Measurements from ENCODE around the gene INTU.
A peak's percentile ranks its signal among the peaks of the same experiment; 100 is the strongest.
"Not testable (repeated sequence)": the region's sequence is repeated elsewhere in the genome, so short reads cannot be mapped to it uniquely, and the experiment has no call there.

The INTU gene

GRCh38 chr4:127632420-127633403, at the start of gene INTU:
INTU (plus strand) TSS chr4:127632957; CDS start chr4:127633035, 78 bp downstream.
- peak; percentile 12 for DNase-seq

GRCh38 chr4:127586496-127586895, 46.3 kb upstream of the INTU start:
- not testable (repeated sequence) for DNase-seq

GRCh38 chr4:127586922-127587571, 45.7 kb upstream of the INTU start:
- no peak for DNase-seq

DNA sequence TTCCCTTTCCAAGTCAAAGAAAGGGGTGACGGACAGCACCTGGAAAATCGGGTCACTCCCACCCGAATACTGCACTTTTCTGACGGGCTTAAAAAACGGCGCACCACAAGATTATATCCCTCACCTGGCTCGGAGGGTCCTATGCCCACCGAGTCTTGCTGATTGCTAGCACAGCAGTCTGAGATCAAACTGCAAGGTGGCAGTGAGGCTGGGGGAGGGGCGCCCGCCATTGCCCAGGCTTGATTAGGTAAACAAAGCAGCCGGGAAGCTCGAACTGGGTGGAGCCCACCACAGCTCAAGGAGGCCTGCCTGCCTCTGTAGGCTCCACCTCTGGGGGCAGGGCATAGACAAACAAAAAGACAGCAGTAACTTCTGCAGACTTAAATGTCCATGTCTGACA, 43.6 kb upstream of the INTU start:
- DNase-seq = not testable (repeated sequence)

DNA sequence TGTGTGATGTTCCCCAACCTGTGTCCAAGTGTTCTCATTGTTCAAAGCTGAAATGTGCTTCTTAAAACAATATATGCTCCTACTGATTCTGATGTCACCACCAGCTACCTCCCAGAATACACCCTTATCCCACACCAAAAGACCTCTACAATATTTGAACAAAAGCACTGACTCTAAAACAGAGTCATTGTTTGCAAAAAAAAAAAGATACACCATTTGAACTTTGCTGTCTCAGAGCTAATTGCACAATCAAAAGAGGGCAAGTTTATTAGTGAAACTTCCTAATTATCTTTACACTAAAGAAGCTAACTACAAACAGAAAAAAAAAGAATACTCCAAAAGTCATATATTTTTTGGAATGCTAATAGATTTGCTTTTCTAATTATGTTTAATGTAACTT, 34.1 kb upstream of the INTU start:
- DNase-seq = no peak

GRCh38 chr4:127601029-127601428, 31.7 kb upstream of the INTU start:
- no peak for DNase-seq

DNA sequence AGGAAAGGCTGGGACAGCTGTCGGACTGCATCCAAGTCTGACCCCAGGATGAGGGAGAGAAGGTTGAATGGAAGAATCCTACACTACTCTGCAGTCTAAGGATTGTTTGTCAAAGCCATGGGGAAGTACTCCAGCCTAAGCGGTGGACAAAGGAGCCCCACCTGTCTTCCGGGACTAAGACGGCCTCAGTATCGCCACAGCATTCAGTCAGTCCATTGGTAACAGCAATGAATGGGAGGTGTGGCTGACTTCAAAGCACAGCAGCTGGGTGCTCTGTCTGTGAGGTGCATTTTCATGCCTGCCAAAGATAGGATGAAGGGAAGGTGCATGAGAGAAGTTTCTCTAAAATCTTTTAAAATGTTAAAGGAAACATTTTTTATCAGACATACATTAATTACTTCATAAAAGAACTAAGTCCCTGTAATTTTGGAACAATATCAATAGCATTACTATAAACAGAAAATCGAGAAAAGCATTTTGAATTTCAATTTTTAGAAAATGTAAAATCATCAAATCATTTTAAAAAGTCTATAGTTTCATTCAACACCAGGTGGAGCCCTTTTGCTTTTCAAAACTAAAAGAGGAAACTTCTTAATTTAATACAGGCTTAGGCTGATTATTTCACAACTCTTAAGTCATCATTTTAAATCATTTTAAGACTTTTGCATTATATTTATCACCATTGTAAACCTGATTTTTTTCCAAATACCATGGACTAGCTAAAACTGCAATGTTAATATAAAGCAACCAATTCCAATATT, 27.6 kb upstream of the INTU start:
- DNase-seq = no peak

- no peak for DNase-seq
These were observed 25.9 kb upstream of the INTU start for GRCh38 chr4:127606823-127607222.

DNA sequence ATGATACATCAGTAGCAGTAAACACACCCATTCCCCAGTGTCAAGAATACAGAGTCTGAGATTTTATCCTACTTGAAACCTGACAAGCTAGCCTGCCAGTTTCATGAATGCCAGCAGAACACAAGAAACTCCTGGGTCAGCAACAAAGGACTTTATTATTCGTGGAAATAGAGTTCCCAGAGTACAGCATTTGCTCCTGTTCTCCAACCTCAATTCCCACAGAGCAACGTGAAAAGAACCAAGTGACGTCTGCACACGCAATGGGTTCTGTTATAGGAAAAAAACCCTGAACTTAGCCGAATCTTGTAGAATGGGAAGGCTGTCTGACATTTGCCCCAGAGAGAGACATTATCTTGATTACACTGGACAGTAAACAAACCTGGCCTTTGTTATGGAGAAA, 23.3 kb upstream of the INTU start:
- no peak for DNase-seq

GRCh38 chr4:127610488-127610887, 22.3 kb upstream of the INTU start:
- no peak for DNase-seq

DNA sequence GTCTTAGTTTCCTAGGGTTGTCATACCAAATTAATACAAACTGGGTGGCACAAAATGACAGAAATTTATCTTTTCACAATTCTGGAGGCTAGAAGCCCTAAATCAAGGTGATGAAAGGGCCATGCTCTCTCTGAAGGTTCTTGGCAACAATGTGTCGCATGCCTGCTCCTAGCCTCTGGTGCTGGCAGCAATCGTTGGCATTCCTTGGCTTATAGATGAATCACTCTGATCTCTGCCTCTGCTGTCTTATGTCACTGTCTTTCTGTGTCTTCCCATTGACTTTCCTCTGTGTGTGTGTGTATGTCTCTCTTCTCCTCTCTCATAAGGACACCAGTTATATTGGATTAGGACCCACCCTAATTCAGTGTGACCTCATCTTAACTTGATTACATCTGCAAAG, 15.9 kb upstream of the INTU start:
- no peak for DNase-seq

GRCh38 chr4:127618427-127618826, 14.3 kb upstream of the INTU start:
- DNase-seq = no peak

DNA sequence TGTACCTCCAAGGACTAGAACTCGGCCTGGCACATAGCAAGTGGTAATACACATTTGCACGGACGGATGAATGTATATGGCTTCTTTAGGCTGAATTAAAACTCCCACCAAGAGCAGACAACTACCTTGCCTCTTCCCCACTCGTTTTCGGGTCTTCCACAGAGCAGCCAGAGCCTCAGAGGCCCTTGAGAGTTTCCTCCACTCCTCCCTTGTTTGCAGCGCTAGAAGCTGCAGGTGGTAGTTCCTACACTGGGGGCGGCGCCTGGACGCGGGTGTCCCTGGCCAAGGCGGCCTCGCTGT, 10.2 kb upstream of the INTU start:
- DNase-seq = no peak

DNA sequence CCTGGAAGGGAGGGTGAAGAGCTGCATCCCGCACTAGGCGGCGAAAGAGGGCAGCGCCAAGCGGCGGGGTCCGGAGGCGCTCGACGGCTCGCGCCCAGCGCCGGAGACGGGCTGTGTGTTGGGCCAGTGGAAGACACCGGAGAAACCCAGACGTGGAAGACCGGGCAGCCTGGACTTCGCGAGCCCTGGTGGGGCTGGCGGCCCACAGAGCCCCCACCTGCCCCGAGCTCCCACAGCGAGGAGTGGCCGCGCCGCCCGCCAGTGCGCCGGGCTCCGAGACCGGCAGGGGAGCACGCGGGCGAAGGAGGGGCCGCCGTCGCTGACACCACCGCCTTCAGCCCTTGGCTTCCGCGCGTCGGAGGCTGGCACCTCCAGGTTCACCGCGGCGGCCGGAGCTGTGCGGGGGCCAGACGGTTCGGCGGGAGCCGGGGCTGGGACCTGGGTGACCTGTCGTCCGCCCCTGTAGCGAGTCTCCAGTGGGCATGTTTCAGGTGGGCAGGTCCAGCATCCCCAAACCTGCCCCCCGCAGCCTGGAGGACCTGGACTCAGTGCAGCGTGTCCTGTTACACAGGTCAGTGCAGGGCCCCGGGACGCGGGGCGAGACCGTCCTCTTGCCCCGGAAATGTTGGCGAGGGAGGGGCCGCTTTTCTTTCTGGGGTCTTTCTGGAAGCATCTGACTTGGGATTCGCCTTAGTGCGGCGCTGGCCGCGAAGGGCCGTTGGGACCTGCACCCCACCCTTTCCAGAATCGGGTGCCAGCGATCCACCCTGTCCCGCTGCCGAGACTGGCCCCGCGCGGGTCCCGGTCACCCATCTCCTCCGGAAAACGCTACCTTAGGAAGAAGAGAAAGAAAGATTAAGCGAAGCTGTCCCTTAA, 9.6 kb upstream of the INTU start:
- DNase-seq = no peak

GRCh38 chr4:127623797-127624083, 9.0 kb upstream of the INTU start:
- no peak for DNase-seq

DNA sequence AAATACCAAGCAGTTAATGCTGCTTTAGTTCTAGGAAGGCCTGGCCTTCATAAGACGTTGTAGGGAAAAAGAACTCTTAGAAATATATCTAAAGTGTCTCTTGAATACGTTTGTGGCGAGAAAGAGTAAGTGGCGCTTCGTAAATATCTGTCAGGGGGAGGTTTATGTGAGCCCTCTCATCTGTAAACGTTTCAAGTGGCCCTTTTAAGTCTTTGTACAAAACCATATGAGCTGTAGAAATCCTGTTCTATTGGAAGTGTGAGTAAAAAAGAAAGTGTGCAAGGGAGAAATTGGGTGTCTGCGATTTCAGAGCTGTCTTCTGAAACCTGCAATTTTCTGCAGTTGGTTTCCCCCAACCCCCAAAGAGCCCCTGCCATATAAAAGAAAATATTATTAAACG, 8.6 kb upstream of the INTU start:
- no peak for DNase-seq

DNA sequence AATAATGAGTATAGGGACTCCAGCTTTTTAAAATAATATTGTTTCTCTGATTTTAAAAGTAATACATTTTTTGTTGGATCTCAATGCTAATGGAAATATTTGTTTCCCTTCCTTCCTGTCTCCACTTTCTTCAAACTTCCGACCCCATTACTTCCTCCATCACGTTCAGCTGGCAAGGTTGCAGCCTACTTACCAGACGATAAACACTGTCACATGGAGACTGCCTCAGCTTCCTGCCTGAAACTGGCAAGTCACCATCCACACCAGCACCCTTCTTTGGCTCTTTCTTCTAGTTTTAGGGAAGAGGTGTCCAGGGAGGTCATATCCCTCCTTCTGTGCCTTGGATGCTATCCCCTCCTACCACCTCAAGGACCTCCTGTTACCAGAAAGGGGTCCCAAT, 3.4 kb upstream of the INTU start:
- DNase-seq = no peak

GRCh38 chr4:127630152-127630551, 2.6 kb upstream of the INTU start:
- DNase-seq = no peak

DNA sequence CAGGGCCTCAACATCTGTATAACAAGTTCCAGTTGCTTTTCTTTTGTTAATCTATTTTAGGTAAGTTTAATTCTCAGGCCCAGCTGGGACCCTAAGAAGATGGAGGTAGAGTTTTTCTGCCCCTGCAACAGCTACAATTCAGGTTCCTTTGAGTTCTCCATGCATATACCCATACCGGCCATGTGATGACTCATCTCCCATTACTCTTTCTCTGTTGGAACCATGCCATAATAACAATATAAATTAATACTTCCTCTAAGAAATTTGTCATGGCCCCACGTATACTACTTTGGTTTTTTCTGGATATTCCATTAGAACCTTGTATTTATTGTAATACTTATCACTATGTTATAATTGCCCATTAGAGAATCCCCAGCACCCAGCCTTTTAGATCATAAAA, 1.3 kb upstream of the INTU start:
- no peak for DNase-seq

DNA sequence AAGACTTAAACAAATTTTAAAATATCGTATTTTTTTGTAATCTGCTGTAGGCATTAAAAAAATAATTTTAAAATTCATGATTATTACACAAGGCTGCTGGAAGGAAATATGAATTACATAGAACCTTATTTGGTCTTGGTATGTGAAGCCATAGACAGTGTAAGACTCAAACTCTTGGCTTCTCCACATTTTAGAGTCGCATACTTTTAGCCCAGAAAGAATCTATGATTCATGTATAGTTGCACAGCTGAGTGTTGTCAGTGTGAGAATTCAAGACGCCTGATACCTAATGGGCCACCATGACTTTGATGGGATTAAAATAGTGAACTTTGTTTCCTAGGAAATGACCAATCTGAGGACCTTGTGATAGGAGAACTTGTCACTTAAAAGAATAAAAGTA, 1.4 kb downstream of the INTU start:
- DNase-seq = no peak

DNA sequence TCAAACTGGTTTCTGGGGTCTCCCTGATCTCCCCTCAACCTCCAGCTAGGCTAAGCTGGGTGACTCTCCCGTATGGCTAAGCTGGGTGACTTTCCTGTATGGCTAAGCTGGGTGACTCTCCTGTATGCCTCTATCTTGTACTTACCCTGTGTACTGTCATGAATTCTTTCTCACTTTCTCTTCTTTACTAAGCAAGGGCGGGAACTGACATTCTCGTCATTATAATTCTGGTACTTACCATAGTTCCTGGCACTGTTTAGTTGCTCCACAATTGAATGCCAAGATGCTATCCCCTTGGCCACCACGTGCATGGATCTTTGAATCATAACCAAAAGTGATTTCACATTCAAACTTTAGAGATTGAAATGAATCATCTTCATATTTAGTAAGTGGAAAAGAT, 8.8 kb downstream of the INTU start:
- no peak for DNase-seq

GRCh38 chr4:127642169-127642568, 9.4 kb downstream of the INTU start:
- DNase-seq = no peak

- DNase-seq = no peak
These were observed 11.0 kb downstream of the INTU start for GRCh38 chr4:127643791-127644190.

All from activated naive CD4-positive, alpha-beta T cell treated with anti-CD3 and anti-CD28 coated beads, Interleukin-2, amount 50 U/mL, for 16 hours (primary cell).